ENCODE data around the gene MSLN. TPM values are rescaled to one million over a fixed set of nuclear protein-coding genes. Genes with fewer than 3 reads are reported as not detected.
A peak's percentile ranks its signal among the peaks of the same experiment; 100 is the strongest.

MSLN gene
- total and polyA plus RNA-seq, 2 experiments from 2014 or later: 0.10 TPM; not detected in 1

GRCh38 chr16:725041-725376, 35.5 kb upstream of the MSLN start (continued):
- no peak for TF ChIP-seq ZNF462 (CRISPR knock-in tag; IDR thresholded peaks at IDR 0.05)

GRCh38 chr16:725463-726187, 34.9 kb upstream of the MSLN start:
- Histone ChIP-seq H3K27me3 (ENCODE audit: insufficient read depth) (peaks cover 14% of the 10 kb centered on the region; the same call in 1 of the 2 replicates), H3K36me3 (ENCODE audit: insufficient read depth) (no peaks in the 10 kb centered on the region), H3K4me1 (ENCODE audit: insufficient read depth) (no peaks in the 10 kb centered on the region), H3F3A (replicated peaks; ENCODE audit: low read depth) (peaks cover 12% of the 10 kb centered on the region), H2AFZ (no peak overlapping the region), H3K27ac (ENCODE audit: low read depth) (no peak overlapping the region), H3K9me2 (ENCODE audit: insufficient read depth) (no peaks in the 10 kb centered on the region), H3K4me2 (peak overlapping the region; percentile 87), H3K4me3 (peak overlapping the region; percentile 71; the same call in 1 of the 2 replicates), H4K20me1 (replicated peaks; ENCODE audit: insufficient read depth) (no peaks in the 10 kb centered on the region), H3K79me2 (replicated peaks; ENCODE audit: insufficient read depth) (no peaks in the 10 kb centered on the region)
- Mint-ChIP-seq H3K27me3 (ENCODE audit: insufficient read depth, low read depth, poor library complexity) (peaks cover 18% of the 10 kb centered on the region), H3K4me3 (no peak overlapping the region), H3K27ac (no peak overlapping the region), H3K4me1 (no peaks in the 10 kb centered on the region), H3K36me3 (ENCODE audit: low read depth) (no peaks in the 10 kb centered on the region), H3K9me3 (no peaks in the 10 kb centered on the region)
- no peak for DNase-seq (ENCODE audit: low spot score)
- ATAC-seq: no peak
- no peak for TF ChIP-seq ZNF331 (CRISPR knock-in tag; IDR thresholded peaks at IDR 0.05; ENCODE audit: low read depth)
- TF ChIP-seq ZNF114 (CRISPR knock-in tag; IDR thresholded peaks at IDR 0.05): no peak
- TF ChIP-seq CTCF (conservative IDR thresholded peaks at IDR 0.05; ENCODE audit: low read depth in 2 of 2): no peak
- no peak for TF ChIP-seq STAT1 (IDR thresholded peaks at IDR 0.05; ENCODE audit: unreplicated experiment)
- no peak for TF ChIP-seq ETS1 (IDR thresholded peaks at IDR 0.05)
- no peak for TF ChIP-seq NANOG (IDR thresholded peaks at IDR 0.05; ENCODE audit: borderline replicate concordance)
- no peak for TF ChIP-seq REST (IDR thresholded peaks at IDR 0.05; ENCODE audit: unreplicated experiment)
- no peak for TF ChIP-seq JUNB (IDR thresholded peaks at IDR 0.05; ENCODE audit: unreplicated experiment)
- TF ChIP-seq EZH2 (IDR thresholded peaks at IDR 0.05; ENCODE audit: low read depth, unreplicated experiment): no peak
